Esophagus (tissue), 2 donors: Measurements from ENCODE around the gene SCGB1A1. TPM values are rescaled to one million over a fixed set of nuclear protein-coding genes. Genes with fewer than 3 reads are reported as not detected.
A peak's percentile ranks its signal among the peaks of the same experiment; 100 is the strongest.
"Not testable (repeated sequence)": the region's sequence is repeated elsewhere in the genome, so short reads cannot be mapped to it uniquely, and the experiment has no call there.

Experiments
- H3K27ac ChIP-seq, 2 donors: one replicate each; pipeline ENCODE4 v1.5.1; 2013; ENCODE audit warnings: low read depth in 2 of 2, mild to moderate bottlenecking in 2 of 2, inconsistent platforms in 1 of 2, low read length in 1 of 2, moderate library complexity in 1 of 2
- H3K27me3 ChIP-seq, 2 donors: one replicate each; pipeline ENCODE4 v1.6.1; 2013; ENCODE audit warnings: low read length in 2 of 2, control low read depth in 1 of 2, mild to moderate bottlenecking in 1 of 2; ENCODE audit not compliant: insufficient read depth in 2 of 2, control insufficient read depth in 1 of 2
- H3K36me3 ChIP-seq, 2 donors: one replicate each; pipeline ENCODE4 v1.6.1; 2013; ENCODE audit warnings: low read length in 1 of 2; ENCODE audit not compliant: control insufficient read depth in 2 of 2, insufficient read depth in 2 of 2
- H3K4me1 ChIP-seq, 2 donors: one replicate each; pipeline ENCODE4 v1.6.1; 2013; ENCODE audit warnings: low read length in 1 of 2; ENCODE audit not compliant: control insufficient read depth in 2 of 2, insufficient read depth in 2 of 2
- H3K4me3 ChIP-seq, 2 donors: one replicate each; pipeline ENCODE4 v1.5.1; 2013; ENCODE audit warnings: low read length in 2 of 2, mild to moderate bottlenecking in 2 of 2, low read depth in 1 of 2, moderate library complexity in 1 of 2
- H3K9me3 ChIP-seq, 2 donors: one replicate each; pipeline ENCODE4 v1.6.1; 2013; ENCODE audit warnings: mild to moderate bottlenecking in 2 of 2, low read depth in 1 of 2, low read length in 1 of 2, moderate library complexity in 1 of 2; ENCODE audit not compliant: control insufficient read depth in 2 of 2, insufficient read depth in 1 of 2
- WGBS, 2 donors: extraction: QIAGEN DNeasy Blood & Tissue Kit; methylation state at CpG; one replicate each; pipeline ENCODE4 v1.1.7; 2013; 5-methylcytosine and 5-hydroxymethylcytosine counted together
- polyA plus RNA-seq, 2 donors: library from polyadenylated mRNA; stranded (reverse); fragments of 200-250 nt; gene quantifications; one replicate each; pipeline ENCODE4 v1.2.3, GENCODE V29; 2013
- donor health status: healthy with polysubstance abuse.
- donor health status: Bipolar disorder and iron deficiency.

Gene SCGB1A1
- polyA plus RNA-seq, 2 donors = 4.8 to 5.5 TPM

DNA sequence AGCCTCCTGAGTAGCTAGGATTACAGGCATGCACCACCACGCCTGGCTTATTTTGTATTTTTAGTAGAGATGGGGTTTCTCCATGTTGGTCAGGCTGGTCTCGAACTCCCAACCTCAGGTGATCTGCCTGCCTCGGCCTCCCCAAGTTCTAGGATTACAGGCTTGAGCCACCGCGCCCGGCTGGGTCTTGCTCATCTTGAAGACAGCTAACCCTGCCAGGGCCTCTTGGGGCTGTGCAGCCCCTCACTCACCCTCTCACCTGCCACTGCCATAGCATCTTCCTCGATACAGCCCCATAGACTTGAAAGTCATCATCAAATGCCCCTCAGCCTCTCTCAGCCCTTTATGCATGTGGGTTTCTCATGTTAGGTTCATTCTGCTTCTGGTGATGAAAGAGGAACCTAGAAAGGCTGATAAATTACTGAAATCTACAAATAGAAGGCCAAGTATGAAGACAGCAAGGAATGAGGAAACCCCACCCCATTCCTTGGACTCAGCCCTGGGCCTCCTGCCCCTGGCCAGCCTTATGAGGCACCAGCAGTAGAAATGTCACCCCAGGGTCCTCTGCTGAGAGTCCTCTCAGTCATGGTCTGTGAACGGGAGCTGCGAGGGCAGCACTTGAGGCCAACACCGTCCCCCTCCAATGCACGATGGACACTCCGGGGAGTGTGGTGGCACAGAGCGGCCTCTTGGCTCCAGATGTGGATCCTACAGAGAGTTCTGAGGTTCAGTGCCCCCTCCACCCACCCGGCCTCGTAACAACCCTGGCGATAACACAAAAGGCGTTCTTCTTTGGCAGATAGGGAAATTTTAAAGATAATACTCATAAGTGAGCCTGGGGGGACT is 24.8 kb downstream of the SCGB1A1 start:
- Histone ChIP-seq H3K4me3 (no peak overlapping the region), H3K36me3 (no peaks in the 10 kb centered on the region), H3K27ac (peak overlapping the region; percentile 77 to 88), H3K4me1 (peaks cover 4 to 10% of the 10 kb centered on the region in 2 donors), H3K9me3 (no peaks in the 10 kb centered on the region), H3K27me3 (no peaks in the 10 kb centered on the region)
- 69 to 73% methylated on average over 17 of the region's 17 CpGs for WGBS, 2 donors

GRCh38 chr11:62444236-62444833 is 25.5 kb downstream of the SCGB1A1 start:
- 6 to 24% methylated on average over 23 of the region's 23 CpGs for WGBS, 2 donors
- Histone ChIP-seq H3K27me3 (no peaks in the 10 kb centered on the region), H3K4me1 (peaks cover 4 to 11% of the 10 kb centered on the region in 2 donors), H3K4me3 (peak overlapping the region; percentile 34 to 43), H3K9me3 (no peaks in the 10 kb centered on the region), H3K27ac (peak overlapping the region; percentile 77 to 88), H3K36me3 (no peaks in the 10 kb centered on the region)

GRCh38 chr11:62444835-62445234 is 26.0 kb downstream of the SCGB1A1 start:
- Histone ChIP-seq H3K36me3 (no peaks in the 10 kb centered on the region), H3K4me3 (peak overlapping the region in 1 of 2 donors; percentile 34), H3K9me3 (no peaks in the 10 kb centered on the region), H3K4me1 (peaks cover 4 to 12% of the 10 kb centered on the region in 2 donors), H3K27ac (peak overlapping the region; percentile 77 to 88), H3K27me3 (no peaks in the 10 kb centered on the region)
- 11 to 28% methylated on average over 9 of the region's 9 CpGs for WGBS, 2 donors

DNA sequence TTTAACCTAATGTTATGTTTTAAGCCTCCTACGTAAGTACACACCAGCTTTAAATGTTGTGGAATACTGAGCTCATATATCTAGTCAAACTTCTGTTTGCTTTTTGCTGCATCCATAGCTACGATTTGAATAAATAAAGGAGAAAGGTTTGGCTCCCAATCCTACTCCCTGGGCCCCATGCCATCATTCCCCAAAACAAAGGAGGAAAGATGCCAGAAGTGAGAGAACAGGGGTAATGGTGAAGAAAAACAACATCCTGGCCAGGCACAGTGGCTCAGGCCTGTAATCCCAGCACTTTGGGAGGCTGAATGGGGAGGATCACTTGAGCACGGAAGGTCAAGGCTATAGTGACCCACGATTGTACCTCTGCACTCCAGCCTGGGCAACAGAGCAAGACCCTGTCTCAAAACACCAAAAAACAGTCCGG is 26.5 kb downstream of the SCGB1A1 start:
- Histone ChIP-seq H3K9me3 (no peaks in the 10 kb centered on the region), H3K4me1 (peaks cover 4 to 11% of the 10 kb centered on the region in 2 donors), H3K27me3 (no peaks in the 10 kb centered on the region), H3K4me3 (no peak overlapping the region), H3K27ac (peak overlapping the region in 1 of 2 donors; percentile 46), H3K36me3 (no peaks in the 10 kb centered on the region)
- WGBS, 2 donors = 35 to 39% methylated on average over 5 of the region's 5 CpGs

DNA sequence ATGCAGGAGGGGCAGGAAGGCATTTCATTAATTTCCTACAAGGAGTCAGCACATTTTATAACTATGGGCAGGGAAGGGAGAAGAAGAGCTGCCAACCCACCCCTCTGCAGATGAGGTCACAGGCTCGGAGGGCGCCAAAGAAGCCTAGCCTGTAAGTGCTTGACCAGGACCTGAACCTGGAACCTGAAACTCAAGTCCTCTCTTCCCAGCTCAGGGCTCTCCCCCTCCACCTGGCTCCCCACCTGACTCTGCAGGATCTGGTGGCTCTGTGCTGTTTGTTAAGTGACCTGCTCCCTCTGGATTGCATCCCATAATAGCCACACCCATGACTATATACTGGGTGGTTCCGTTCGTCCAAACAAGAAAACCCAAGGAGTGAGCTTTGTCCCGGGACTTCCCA is 27.3 kb downstream of the SCGB1A1 start:
- 51 to 54% methylated on average over 5 of the region's 5 CpGs for WGBS, 2 donors
- Histone ChIP-seq H3K9me3 (no peaks in the 10 kb centered on the region), H3K4me1 (peaks cover 4 to 11% of the 10 kb centered on the region in 2 donors), H3K4me3 (no peak overlapping the region), H3K27me3 (no peaks in the 10 kb centered on the region), H3K27ac (peak overlapping the region in 1 of 2 donors; percentile 46), H3K36me3 (no peaks in the 10 kb centered on the region)

DNA sequence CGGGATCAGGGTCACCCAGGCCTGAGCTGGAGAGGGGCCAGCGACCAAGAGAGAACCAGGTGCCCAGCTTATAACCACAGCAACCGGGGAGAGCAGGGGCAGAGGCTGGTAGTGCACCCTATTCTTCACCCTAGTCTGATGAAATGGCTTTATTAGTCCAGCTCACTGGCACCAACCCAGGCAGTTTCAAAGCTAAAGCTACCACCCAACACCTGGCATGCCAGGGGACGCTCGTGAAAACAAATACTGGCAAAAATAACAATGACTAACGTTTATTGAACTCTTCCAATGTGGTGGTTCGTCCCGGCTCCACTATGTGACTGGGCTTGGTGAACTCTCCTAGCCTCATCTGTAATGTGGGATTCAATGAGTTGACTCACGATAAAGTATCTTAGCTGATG is 30.6 kb downstream of the SCGB1A1 start:
- no peaks in the 10 kb centered on the region for H3K36me3 ChIP-seq
- WGBS, 2 donors = 45 to 48% methylated on average over 9 of the region's 9 CpGs
- no peak overlapping the region for H3K27ac ChIP-seq

GRCh38 chr11:62449912-62450311 is 31.1 kb downstream of the SCGB1A1 start:
- 78 to 83% methylated on average over 7 of the region's 7 CpGs for WGBS, 2 donors
- not testable (repeated sequence) for H3K36me3 ChIP-seq, H3K9me3 ChIP-seq, H3K27me3 ChIP-seq, H3K27ac ChIP-seq, H3K4me1 ChIP-seq, H3K4me3 ChIP-seq

More for the DNA sequence above, 30.6 kb downstream of the SCGB1A1 start:
- peaks cover 4 to 7% of the 10 kb centered on the region in 2 donors for H3K4me1 ChIP-seq
- H3K9me3 ChIP-seq = no peaks in the 10 kb centered on the region
- no peaks in the 10 kb centered on the region for H3K27me3 ChIP-seq
- no peak overlapping the region for H3K4me3 ChIP-seq

DNA sequence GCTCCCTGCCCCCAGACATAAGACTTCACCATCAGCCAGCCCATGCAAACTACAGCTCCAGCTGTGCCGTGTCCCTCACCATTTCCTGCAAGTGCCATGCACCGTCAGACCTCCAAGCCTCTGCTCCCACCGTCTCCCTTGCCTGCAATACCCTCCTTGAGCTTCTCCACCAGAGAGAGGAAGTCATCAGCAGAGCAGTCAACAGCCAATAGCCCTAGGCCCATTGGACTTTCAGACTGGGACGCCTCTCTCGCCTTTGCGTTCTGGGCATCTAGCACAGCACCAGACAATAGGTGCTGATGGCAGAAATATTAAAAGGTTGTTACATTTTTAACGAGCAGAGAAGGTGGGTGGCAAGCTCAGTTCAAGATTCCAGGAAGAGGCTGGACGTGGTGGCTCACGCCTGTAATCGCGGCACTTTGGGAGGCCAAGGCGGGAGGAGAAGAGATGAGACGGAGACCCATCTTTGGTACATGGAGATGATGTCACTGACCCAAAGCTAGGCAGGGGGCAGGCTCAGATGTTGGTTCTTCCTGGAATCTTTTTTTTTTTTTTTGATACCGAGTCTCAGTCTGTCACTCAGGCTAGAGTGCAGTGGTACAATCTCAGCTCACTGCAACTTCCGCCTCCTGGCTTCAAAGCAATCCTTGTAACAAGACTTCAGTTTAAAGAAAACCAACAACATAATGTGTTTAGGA is 31.9 kb downstream of the SCGB1A1 start:
- no peaks in the 10 kb centered on the region for H3K36me3 ChIP-seq
- no peak overlapping the region for H3K27ac ChIP-seq
- no peaks in the 10 kb centered on the region for H3K27me3 ChIP-seq
- peaks cover 3 to 4% of the 10 kb centered on the region in 2 donors for H3K4me1 ChIP-seq
- no peaks in the 10 kb centered on the region for H3K9me3 ChIP-seq
- no peak overlapping the region for H3K4me3 ChIP-seq
- WGBS, 2 donors = 92% methylated on average over 15 of the region's 15 CpGs

- Histone ChIP-seq H3K36me3 (no peaks in the 10 kb centered on the region), H3K27ac (no peak overlapping the region), H3K4me1 (peaks cover 0 to 3% of the 10 kb centered on the region in 2 donors), H3K27me3 (no peaks in the 10 kb centered on the region), H3K4me3 (no peak overlapping the region), H3K9me3 (no peaks in the 10 kb centered on the region)
- WGBS, 2 donors = 84 to 85% methylated on average over 8 of the region's 8 CpGs
Observed at GRCh38 chr11:62451241-62451621, 32.4 kb downstream of the SCGB1A1 start.
